GM12801 (cell line): ENCODE results near the gene RBKS.

Experiments used
- TF ChIP-seq, protein P1 (sequence below): IDR thresholded peaks from one replicate; pipeline ENCODE4 v1.5.1; 2011; ENCODE audit warnings: control low read depth; ENCODE audit not compliant: insufficient read length; ENCODE audit errors: extremely low read depth

RBKS gene

DNA sequence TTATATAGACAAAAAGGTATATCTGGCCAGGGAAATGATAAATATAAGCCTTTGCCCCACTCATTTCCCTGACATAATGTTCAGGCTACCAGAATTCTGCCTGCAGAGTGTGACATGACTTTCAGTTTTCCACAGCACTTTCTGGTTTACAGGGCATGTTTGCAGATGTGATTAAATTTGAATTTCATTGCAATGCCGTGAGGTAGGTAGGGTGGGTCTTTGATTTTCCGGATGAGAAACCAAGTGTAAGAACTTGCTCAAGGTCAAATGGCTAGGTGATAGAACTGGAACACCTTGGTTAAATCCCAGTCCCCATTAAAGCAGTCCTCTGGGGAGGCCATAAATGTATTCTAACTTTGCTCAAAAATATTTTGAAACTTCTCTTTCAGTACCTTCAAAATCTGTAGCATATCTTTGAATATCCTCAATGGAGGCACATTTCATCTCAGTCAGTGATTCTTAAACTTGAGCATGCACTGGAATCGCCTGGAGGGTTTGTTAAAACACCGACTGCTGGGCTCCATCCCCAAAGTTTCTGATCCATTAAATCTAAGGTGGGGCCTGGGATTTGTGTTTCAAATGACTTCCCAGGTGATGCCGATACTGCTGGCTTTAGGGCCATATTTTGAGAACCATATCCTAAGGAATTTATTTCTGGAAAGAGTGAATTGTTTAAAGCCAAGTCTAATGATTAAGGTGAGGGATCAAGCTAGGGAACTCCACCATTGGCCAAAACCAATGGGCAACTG is 83.7 kb downstream of the RBKS start:
- TF ChIP-seq, protein P1, sequence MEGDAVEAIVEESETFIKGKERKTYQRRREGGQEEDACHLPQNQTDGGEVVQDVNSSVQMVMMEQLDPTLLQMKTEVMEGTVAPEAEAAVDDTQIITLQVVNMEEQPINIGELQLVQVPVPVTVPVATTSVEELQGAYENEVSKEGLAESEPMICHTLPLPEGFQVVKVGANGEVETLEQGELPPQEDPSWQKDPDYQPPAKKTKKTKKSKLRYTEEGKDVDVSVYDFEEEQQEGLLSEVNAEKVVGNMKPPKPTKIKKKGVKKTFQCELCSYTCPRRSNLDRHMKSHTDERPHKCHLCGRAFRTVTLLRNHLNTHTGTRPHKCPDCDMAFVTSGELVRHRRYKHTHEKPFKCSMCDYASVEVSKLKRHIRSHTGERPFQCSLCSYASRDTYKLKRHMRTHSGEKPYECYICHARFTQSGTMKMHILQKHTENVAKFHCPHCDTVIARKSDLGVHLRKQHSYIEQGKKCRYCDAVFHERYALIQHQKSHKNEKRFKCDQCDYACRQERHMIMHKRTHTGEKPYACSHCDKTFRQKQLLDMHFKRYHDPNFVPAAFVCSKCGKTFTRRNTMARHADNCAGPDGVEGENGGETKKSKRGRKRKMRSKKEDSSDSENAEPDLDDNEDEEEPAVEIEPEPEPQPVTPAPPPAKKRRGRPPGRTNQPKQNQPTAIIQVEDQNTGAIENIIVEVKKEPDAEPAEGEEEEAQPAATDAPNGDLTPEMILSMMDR = no peak

DNA sequence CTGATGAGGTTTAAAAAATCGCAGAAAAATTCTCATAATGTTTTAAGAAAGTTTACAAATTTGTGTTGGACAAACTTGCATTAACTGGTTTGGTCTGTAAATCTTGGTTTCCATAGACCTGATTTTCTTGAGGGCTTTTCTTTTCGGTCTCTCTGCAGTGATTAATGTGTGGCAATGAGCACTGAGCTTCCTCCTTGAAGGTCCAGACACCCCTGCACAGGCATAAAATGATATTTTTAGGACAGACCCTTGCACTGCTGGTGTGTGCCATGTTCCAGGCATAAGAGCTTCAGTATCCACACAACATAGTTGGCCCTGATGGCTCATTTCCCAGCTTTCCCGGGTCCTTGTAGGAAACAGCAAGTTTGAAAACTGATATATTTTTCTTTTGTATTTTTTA is 85.0 kb downstream of the RBKS start:
- TF ChIP-seq, protein P1 = no peak

DNA sequence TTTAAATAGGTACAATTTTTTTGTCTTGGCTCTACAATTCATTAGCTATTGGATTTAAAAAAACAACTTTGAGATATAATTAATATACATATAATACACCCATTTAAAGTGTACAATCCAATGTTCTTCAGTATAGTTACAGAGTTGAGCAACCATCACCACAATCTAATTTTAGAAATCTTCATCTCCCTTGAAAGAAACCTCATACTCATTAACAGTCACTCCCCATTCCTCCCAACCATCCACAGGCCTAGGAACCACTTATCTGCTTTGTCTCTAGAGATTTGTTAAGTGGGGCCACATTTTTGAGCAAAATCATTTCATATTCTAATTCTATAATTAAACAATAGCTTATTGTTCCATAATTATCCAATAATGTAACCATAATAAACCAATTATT is 86.0 kb downstream of the RBKS start:
- TF ChIP-seq, protein P1 = no peak

DNA sequence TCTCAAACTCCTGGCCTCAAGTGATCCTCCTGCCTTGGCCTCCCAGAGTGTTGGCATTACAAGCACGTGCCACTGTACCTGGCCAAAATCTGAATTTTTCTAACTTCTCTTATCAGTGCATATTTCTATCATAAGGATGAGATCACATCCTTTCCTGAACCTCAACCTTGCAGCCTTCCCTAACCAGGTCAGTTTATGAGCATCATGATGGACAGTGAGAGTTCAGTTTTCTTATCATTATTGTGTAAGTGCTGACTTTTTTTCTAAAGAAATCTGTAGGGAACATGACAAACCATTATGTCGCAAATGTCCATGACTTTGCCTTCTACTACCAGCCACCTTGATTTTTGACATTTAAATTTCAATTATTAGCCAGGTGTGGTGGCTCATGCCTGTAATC is 87.1 kb downstream of the RBKS start:
- TF ChIP-seq, protein P1 = no peak

DNA sequence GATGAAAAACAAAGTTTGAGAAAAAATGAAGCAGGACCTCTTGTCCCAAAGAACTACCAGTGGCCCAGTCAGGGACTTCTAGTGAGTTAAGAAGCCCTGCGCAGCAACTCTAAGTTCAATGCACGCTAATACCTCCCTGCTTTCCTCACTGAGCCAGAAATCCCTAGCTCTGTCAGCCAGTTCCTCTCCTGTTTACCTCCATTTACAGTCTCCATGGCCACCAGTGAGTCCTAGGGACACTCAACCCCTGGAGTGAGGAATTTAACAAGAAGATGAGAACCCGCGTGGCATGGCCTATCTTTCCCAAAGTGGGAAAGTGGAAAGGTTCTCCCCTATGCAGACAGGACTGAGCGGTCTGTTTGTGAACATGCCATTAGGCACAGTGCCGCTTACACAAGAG is 87.6 kb downstream of the RBKS start:
- TF ChIP-seq, protein P1 = no peak

DNA sequence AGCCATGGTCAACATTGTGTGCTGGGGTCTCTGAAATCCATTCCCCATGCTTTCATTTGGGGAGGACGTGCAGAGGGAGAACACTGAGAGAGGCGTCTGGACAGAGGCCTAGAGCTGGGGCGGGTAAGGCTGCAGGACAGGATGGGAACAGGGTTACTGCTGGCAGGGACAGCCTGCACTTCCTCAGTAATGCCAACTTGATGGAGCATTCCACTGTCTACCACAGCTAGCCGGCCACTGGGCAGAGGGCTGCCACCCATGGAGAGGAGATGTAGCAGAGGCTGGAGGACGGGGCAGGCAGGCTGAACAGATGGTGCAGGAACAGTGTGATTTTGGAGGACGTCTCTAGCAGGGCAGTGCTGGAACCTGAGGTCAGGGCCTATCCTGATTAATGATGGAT is 89.3 kb downstream of the RBKS start:
- TF ChIP-seq, protein P1 = no peak

DNA sequence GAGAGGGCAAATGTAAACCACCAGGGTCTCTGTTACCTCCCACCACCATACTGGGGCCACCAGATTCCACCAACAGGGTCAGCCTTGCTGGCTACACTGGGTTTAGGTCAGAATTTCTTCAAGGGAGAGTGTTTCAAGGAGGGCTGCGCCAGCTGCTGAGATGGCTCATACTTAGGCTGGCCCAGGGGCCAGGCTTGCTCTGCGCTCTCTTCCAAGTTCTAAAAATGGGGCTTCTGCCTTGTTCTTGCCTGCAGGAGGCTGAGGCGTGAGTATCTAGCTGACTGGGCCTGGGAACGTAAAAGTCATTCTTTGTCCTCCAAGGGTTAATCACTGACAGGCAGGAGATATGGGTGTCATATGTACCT is 90.6 kb downstream of the RBKS start:
- TF ChIP-seq, protein P1 = no peak
